ENCODE measurements around the gene ANKRD13B. TPM values are rescaled to one million over a fixed set of nuclear protein-coding genes. Genes with fewer than 3 reads are reported as not detected.

The ANKRD13B gene
- total and polyA plus RNA-seq, 2 of the 13 experiments (the other 11 are each of a cell fraction or from before 2014, with no cell fraction given), result 1.7 to 1.8 TPM

DNA sequence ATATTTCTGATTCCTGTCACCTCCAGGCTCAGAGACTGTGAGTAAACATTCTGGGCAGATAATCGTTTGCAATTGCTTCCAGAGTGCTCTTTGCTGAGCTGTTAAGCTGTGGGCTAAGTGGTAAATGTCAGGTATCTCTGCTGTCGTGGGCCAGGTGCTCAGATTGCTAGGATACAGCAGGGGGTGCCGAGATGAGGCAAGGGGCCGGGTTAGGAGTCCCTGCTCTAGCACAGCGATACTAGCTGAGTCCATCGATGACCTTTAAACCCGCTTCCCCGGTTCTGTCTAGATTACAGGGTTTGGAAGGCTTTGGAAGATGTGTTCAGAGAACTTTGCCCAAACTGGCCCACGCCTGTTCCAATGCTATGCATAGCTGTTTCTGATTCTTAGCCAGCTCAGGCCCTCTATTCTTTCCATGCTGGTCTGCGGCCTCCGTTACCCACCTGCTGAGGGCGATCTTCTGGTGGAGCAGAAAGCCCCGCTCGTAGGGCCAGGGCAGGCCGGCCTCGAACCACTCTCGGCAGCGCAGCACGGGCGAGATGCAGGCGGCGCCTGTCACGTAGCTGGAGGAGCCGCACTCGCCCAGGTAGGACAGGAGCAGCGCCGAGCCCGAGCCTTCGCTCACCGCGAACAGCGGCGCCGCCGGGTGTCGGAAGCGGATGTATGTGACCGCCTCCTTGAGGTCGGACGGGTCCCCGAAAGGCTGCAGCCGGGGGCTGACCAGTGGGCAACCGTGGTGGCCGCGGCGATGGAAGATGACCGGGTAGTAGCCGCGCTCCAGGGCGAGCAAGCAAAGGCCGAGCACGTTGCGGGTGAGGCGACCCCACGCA is 27.1 kb upstream of the ANKRD13B start (continued):
- TF ChIP-seq HOXA7 (CRISPR knock-in tag; IDR thresholded peaks at IDR 0.05), result no peak
- TF ChIP-seq, protein P1, sequence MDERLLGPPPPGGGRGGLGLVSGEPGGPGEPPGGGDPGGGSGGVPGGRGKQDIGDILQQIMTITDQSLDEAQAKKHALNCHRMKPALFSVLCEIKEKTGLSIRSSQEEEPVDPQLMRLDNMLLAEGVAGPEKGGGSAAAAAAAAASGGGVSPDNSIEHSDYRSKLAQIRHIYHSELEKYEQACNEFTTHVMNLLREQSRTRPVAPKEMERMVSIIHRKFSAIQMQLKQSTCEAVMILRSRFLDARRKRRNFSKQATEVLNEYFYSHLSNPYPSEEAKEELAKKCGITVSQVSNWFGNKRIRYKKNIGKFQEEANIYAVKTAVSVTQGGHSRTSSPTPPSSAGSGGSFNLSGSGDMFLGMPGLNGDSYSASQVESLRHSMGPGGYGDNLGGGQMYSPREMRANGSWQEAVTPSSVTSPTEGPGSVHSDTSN (CRISPR knock-in tag; IDR thresholded peaks at IDR 0.05), result no peak
- peak; percentile 56; the same call in 1 of the 2 replicates for TF ChIP-seq HDAC1 (CRISPR knock-in tag; IDR thresholded peaks at IDR 0.05)
- no peak for TF ChIP-seq RBM39 (IDR thresholded peaks at IDR 0.05; ENCODE audit: low read depth, low read length, poor library complexity, severe bottlenecking)
- TF ChIP-seq MED8 (CRISPR knock-in tag; IDR thresholded peaks at IDR 0.05; ENCODE audit: insufficient replicate concordance), result no peak
- no peak for TF ChIP-seq MBNL3 (CRISPR knock-in tag; conservative IDR thresholded peaks at IDR 0.05)
- TF ChIP-seq HNRNPUL1 (IDR thresholded peaks at IDR 0.05; ENCODE audit: low read depth, low read length), result no peak
- no peak for TF ChIP-seq IRF1 (CRISPR knock-in tag; IDR thresholded peaks at IDR 0.05; ENCODE audit: low read depth)
- no peak for TF ChIP-seq SIN3B (IDR thresholded peaks at IDR 0.05; ENCODE audit: low read length)
- no peak for TF ChIP-seq NR2F6 (IDR thresholded peaks at IDR 0.05)
- TF ChIP-seq NR2F6 (CRISPR knock-in tag; IDR thresholded peaks at IDR 0.05), result no peak
- no peak for TF ChIP-seq POLR2A (IDR thresholded peaks at IDR 0.05; ENCODE audit: insufficient read depth in 1 of 2, low read depth in 2 of 2, low read length in 2 of 2)
- no peak for TF ChIP-seq HMG20A (CRISPR knock-in tag; IDR thresholded peaks at IDR 0.05; ENCODE audit: borderline replicate concordance)
- TF ChIP-seq ZNF414 (CRISPR knock-in tag; IDR thresholded peaks at IDR 0.05), result no peak
- TF ChIP-seq ZNF281 (CRISPR knock-in tag; IDR thresholded peaks at IDR 0.05; ENCODE audit: borderline replicate concordance), result no peak
- no peak for TF ChIP-seq ZNF33B (CRISPR knock-in tag; IDR thresholded peaks at IDR 0.05)
- no peak for TF ChIP-seq NBN (conservative IDR thresholded peaks at IDR 0.05)
- TF ChIP-seq DBP (CRISPR knock-in tag; IDR thresholded peaks at IDR 0.05; ENCODE audit: not compliant biosample characterization), result no peak
- no peak for TF ChIP-seq RBFOX2 (IDR thresholded peaks at IDR 0.05; ENCODE audit: low read depth, low read length)
- TF ChIP-seq HDAC6 (IDR thresholded peaks at IDR 0.05; ENCODE audit: low read depth, low read length), result no peak
- no peak for TF ChIP-seq JARID2 (CRISPR knock-in tag; IDR thresholded peaks at IDR 0.05; ENCODE audit: insufficient replicate concordance)
- no peak for TF ChIP-seq ZNF17 (CRISPR knock-in tag; IDR thresholded peaks at IDR 0.05)
- TF ChIP-seq GZF1 (CRISPR knock-in tag; IDR thresholded peaks at IDR 0.05), result no peak
- TF ChIP-seq TEAD3 (CRISPR knock-in tag; optimal IDR thresholded peaks at IDR 0.05; ENCODE audit: borderline replicate concordance), result no peak

Measured in HepG2 (cell line).